ENCODE measurements around the gene ADNP2.

ADNP2 gene

DNA sequence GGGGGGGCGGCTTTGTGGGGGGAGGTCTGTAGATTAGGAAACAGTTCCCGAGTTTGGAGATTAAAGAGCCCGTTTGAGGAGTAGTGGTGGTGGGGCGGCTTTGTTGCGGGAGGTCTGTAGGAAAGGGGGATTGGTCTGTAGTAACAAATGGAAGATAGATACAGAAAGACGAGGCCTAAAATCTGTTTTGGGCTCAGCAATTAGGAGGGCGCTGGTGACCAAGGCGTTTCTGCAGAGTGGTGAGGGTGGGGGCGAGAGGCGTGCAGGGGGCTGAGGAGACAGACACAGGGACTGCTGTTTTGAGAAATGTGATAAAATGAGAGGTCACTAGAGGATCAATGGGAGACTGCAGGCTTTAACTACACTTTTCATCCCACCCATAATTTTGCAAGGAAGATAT is 1.6 kb upstream of the ADNP2 start:
- DNase-seq (ENCODE audit: low spot score) = no peak

DNA sequence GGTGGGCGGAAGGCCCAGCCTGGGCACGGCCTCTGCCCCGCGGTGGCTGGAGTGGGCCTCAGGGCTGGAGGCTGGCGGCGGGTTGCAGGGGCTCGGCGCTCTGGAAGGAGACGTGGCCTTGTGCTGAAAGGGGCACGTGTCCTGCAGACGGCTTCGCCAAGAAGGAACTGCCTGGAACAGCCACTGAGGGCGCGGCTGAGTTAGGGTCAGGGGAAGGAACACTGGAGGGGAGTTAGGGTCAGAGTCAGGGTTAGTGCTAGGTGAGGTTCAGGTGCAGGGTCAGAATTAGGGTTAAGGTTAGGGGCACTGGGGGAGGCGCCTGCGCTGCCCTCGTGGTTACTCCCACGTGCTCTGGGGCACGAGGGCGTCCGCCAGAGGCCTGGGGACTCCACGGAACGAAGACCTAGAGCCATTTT is 933 bp upstream of the ADNP2 start:
- no peak for DNase-seq (ENCODE audit: low spot score)

DNA sequence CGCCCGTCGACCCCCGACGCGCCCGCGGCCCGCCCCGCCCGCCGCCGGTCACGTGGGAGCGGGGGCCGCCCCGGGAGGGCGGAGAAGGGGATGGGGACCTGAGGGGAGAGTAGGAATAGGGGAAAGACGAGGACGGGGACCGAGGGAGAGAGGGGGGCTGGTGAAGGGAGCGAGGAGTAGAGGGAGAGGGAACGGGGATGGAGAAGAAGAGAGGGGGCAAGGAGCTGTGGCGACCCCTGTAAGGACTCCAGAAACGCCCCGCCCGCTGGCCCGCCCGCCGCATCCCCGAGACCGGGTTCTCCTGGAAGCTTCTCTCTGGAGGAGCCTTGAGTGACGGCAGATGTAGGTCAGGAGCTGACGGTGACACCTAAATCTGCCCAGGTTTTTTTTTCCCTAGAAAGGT is 615 bp downstream of the ADNP2 start:
- peak; percentile 10 for DNase-seq (ENCODE audit: low spot score)

DNA sequence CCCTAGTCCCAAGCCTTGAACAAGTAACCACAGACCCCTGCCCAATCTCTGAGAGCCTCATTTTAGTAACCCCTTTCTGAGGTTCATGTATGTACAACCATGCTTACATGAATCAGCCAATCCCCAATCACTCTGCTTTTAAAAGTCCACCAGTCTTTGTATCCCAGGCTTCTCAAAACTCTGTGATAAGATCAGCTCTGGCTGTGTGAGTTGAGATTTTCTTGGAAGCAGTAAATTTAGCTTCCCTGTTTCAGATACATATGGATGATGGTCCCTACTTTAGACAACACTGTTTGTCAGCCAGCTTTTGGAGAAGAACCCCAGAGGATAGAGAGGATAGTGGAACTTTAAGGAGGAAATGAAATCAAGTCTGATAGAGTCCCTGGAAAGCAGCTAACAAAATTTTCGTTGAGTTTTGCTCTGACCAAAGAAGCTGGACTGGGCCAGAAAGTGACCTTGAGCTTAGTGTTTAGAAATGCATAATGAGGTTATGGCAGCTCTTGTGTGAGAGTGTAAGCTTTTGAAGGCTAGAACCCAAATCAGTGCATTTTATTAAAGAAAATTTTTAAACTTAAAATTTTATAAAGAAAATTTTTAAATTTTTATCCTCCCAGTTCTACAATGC is 3.7 kb downstream of the ADNP2 start:
- DNase-seq (ENCODE audit: low spot score) = no peak

DNA sequence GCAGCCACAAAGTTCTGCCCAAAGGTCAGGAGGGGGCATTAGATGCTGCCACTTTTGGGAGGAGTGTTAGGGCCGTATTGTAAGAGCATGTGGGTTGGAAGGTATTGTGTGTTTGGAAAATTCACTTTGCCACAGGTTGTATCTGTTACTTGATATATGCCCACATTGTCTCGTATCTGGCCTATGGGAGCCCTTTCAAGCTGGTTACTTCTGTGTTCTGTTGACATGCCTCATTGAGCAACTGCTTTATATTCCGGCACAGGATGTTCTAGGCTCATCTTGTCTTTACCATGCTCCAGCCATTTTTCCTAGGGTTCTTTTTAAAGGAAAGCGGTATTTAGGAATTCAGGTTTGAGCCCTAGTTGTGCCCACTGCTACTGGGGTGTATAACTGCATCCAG is 6.0 kb downstream of the ADNP2 start:
- no peak for DNase-seq (ENCODE audit: low spot score)

DNA sequence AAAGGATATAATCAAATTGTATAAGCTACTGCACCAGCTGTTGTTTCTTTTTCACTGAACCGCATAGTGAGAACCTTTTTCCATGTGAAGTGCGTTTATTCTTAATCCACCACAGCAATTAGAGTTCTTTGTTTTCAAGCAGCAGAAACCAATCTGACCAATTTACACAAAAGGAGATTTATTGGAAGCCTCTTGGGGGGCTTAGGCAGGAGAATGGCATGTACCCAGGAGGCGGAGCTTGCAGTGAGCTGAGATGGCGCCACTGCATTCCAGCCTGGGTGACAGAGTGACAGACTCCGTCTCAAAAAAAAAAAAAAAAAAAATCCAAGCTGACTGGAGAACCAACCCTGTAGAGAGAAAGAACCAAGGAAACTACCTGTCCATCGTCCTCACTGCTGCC is 10.0 kb downstream of the ADNP2 start:
- DNase-seq (ENCODE audit: low spot score) = no peak

DNA sequence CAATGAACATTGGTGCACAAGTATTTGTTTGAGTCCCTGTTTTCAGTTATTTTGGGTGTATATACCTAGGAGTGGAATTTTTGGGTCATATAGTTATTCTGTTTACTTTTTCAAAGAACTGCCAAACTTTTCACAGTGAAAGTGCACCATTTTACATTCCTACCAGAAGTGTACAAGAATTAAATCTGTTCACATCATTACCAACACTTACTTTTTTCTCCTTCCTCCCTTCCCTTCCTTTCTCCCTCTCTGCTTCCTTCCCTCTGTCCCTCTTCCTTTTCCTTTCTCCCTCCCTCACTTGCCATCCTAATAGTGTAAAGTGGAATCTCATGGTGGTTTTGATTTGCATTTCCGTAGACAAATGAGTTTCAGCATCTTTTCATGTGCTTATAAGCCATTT is 11.9 kb downstream of the ADNP2 start:
- DNase-seq (ENCODE audit: low spot score) = no peak

DNA sequence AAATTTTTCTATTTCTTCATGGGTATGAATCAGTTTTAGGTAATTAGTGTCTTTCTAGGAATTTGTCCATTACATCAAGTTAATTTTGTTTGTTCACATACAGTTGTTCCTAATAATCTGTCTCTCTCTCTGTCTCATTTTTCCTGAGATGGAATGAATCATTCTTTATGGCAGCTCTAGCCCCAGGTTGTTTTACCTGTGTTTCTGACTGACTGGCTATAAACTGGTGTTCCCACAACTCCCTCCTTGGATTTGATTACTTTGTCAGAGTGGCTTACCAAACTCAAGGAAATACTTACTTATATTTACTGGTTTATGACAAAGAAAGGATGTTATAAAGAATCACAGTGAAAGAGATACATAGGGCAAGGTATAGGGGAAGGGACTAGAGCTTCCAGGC is 15.1 kb downstream of the ADNP2 start:
- no peak for DNase-seq (ENCODE audit: low spot score)

DNA sequence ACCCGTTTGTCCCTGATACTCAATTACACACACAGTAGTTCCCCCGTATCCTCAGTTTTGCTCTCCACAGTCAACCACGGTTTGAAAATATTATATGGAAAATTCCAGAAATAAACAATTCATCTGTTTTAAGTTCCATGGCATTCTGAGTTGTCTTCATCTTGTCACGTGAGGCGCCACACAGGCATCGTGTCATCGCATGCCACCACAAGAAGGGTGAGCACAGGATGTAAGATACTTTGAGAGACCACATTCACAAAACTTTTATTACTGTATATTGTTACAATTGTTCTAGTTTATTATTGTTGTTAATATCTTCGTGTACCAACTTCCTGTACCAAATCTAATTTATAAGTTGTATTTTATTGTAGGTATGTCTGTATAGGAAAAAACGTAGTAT is 17.7 kb downstream of the ADNP2 start:
- DNase-seq (ENCODE audit: low spot score) = no peak

DNA sequence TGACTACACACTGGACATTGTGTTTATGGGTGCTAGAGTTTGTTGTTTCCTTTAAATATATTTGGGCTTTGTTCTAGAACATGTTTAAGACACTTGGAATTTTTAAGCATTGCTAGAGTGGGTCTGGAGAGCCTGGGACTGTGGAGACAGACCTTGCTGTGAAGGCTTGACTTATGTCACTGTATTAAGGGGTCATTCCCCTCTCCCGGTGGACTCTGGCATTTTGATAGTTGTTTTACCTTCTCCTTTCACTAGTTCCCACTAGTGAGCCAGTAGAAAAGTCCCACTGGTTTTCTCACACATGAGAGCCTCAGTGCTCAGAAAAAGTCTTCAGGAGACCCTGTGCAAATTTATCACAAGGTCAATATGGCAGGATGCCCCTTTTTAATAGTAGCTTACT is 18.6 kb downstream of the ADNP2 start:
- no peak for DNase-seq (ENCODE audit: low spot score)

DNA sequence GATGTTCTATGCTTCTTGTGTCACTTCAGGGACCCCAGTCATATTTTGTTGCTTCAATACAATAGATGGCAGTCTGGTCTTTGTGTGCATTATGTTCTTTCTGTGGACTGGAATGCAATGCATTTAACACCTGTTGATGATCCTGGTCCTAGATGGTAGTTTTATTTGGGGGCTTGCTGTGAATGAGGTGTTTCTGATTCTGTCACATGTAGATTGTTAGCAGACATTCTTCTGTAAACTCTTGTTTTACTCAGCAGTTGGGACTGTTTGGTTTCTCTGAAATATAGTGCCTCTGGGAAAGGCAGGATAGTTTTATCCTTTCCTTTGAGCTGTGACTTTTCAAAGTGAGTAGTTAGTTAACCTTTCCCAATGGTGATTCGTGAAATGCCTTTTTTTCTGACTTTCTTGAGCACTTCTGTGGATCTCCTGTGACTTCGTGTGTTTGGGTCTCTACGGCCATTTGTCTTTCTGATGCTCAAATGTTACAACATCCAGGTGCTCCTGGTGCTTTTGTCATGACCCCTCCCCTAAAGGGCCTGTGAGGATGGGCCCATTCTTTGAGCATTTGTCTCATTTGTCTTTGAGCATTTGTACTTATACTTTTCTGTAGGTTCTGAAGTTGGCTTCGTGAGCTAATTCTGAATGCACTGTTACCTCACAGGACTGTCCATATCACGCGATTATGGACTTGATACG is 20.8 kb downstream of the ADNP2 start:
- DNase-seq (ENCODE audit: low spot score) = no peak

DNA sequence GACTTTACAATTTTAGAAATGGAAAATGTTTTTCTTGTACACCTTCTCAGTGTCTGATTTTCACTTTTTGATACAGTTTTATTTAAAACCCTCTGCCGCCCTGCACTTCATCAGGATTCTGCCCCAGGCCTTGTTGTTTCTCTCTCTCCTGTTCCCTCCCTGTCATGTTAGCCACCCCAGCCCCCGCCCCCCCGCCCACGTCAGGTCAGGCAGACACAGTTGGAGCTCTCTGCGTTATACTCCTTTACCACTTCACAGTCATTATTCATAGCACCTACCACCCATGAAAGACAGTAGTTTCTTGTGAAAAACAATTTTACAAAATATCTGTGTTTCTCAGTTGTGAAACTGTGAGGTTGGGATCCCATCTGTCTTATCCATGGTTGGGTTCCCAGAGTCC is 21.5 kb downstream of the ADNP2 start:
- DNase-seq (ENCODE audit: low spot score) = no peak

DNA sequence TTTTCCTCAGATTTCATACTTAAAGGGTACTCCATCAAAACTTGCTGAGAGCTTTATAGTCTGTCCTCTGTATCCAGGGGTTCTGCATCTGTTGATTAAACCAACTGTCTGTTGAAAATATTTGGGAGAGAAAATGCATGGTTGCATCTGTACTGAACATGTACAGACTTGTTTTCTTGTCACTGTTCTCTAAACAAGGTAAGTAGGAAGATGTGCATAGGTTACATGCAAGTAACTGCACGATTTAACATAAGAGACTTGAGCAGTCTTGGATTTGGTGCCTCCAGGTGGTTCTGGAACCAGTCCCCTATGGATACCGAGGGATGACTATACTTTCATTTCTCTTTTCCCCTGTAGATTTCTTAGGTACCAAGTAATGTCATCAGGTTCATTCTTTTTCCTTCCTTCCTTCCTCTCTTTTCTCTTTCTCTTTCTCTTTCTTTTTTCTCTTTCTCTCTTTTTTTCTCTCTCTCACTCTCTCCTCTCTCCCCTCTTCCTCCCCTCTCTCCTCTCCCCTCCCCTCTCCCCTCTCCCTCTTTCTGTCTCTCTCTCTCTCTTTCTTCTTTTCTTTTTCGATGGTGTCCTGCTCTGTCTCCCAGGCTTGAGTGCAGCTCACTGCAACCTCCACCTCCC is 23.2 kb downstream of the ADNP2 start:
- DNase-seq (ENCODE audit: low spot score) = no peak

DNA sequence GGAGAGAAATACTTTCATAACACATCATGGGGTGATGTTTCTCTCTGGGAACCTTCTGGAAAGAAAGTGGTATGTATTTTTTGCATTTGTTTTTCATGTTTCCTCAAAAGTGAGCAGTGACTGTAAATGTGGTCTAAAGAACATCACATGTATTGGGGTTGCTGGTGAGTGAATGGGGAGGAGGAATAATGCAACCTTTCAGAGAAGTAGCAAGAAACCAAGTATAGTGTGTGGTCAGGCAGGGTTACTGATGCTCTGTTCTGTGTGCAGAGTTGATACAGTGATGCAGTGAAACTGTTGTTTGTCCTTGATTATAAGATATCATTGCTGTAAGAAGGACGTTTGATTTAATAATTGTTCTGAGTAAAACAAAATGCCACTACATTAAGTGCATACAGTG is 24.1 kb downstream of the ADNP2 start:
- DNase-seq (ENCODE audit: low spot score) = no peak

DNA sequence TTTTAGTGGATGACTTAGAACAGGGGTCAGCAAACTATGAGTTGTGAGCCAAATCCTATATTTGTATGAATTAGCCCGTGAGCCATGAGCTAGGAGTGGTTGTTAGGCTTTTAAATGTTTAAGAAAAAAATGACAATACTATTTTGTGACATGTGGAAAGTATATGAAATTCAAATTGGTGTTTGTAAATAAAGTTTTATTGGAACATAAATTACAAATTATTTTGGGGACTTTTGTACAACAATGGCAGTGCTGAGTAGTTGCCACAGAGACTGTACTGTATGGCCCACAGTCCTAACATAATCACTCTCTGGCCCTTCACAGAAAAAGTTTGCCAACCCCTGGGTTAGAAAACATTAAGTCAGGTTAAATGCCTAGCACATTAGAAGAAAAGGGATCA is 26.1 kb downstream of the ADNP2 start:
- no peak for DNase-seq (ENCODE audit: low spot score)

DNA sequence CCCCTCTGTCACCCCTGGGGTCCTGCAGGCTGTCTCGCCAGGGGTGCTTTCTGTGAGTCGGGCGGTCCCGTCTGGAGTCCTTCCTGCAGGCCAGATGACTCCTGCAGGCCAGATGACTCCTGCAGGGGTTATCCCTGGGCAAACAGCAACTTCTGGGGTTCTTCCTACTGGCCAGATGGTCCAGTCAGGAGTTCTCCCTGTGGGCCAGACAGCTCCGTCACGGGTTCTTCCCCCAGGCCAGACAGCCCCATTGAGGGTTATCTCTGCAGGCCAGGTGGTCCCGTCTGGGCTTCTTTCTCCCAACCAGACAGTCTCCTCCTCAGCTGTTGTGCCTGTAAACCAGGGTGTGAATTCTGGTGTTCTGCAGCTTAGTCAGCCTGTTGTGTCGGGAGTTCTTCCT is 27.6 kb downstream of the ADNP2 start:
- DNase-seq (ENCODE audit: low spot score) = no peak

DNA sequence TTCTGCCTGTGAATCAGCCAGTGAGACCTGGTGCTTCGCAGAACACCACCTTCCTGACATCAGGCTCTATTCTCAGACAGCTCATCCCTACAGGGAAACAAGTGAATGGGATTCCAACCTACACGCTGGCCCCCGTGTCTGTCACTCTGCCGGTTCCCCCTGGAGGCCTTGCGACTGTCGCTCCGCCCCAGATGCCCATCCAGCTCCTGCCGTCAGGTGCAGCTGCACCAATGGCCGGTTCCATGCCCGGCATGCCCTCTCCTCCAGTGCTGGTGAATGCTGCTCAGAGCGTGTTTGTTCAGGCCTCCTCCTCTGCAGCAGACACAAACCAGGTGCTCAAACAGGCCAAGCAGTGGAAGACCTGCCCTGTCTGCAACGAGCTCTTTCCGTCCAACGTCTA is 28.1 kb downstream of the ADNP2 start:
- DNase-seq (ENCODE audit: low spot score) = no peak

DNA sequence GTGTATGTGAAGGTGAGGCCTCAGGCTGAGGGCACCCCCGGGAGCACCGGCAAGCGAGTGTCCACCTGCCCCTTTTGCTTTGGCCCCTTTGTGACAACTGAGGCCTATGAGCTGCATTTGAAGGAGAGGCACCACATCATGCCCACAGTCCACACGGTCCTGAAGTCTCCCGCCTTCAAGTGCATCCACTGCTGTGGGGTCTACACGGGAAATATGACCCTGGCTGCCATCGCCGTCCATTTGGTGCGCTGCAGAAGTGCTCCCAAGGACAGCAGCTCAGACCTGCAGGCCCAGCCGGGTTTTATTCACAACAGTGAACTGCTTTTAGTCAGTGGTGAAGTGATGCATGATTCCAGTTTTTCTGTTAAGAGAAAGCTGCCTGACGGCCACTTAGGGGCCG is 28.9 kb downstream of the ADNP2 start:
- DNase-seq (ENCODE audit: low spot score) = no peak

DNA sequence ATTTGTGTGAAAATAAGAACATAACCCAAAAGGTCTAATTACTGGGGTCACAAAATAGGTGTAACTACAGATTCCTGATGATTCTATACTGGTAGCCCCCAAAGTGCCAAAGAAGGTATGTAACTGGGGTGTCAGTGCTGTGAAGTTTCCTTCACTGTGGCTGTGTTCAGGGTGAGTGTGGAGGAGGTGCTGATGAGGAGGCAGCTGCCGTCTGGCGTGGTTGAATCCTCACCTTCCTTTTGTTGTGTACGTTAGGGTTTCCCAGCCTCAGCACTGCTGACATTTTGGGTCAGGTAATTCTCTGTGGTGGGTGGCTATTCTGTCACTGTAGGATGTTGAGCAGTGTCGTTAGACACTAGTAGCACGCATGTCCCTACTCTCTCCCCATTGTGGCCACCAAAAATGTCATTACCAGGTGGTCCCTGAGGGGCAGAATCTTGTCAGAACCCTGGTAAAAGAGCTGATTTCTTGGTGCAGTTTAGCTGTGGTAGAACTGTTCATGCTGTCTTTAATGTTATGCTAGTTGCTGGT is 31.5 kb downstream of the ADNP2 start:
- no peak for DNase-seq (ENCODE audit: low spot score)

DNA sequence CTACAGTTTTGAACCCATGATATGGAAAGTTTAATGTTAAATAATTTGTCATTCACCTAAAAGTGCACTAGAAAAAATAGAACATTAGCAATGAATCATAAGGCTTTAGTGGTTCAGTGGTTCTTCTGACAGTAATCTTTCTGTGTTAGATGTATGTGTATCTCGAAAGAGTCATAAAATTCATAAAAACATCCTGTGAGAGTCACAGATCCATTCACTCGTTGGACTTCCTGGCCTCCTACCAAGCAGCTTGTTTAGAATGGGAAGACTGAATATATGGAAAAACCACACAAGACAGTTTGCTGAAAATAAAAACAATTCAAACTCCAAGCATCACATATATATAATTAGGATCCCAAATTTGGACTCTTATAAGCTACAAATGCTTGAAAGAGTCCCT is 34.8 kb downstream of the ADNP2 start:
- no peak for DNase-seq (ENCODE audit: low spot score)

DNA sequence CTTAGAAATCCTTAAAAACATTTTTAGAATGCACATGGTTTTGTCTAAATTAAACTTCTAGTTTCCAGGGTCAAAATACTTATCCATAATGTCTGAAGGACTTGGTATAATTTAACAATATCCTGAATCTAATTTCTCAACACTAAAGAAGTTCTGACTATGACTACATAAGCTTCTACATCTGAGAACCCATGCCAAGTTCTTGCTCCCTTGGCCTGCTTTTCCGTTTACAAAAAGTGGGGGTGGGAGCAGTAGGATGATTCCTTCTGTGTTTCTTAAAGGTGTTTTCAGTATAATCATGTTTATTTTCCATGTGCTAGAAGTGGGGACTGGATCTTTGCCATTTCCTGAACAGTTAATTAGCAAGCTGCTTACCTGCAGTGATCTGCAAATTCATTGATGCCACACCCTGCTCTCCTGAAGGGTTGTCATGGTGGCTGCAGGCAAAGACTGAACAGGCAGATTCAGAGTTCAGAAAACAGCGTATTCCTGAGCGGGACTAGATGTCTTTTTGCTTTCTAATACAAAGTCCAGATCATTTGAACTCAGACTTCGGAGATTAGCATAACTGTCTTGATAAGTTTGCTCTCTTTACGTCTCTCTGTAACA is 36.2 kb downstream of the ADNP2 start:
- DNase-seq (ENCODE audit: low spot score) = no peak

DNA sequence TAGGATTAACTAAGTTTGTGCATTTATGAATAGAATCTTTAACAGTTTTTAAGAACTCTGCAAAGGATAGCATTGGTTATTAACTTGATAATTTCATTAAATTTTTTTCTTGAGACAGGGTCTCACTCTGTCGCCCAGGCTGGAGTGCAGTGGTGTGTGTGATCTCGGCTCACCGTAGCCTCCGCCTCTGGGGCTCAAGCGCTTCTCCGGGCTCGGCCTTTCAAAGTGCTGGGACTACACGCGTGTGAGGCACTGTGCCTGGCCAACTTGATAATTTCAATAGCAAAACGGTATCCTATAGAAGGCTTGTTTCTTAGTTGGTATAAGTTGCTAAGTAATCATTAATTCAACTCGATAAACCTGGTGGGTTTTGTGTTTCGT is 38.0 kb downstream of the ADNP2 start:
- no peak for DNase-seq (ENCODE audit: low spot score)
